DMS79 treated with DMSO at 0.1 percent for 48 hours (cell line): ENCODE data around the gene FLNB.

Source experiments
- DNase-seq: peaks from one replicate; lab custom pipeline; 2025; lab: John Stamatoyannopoulos, UW

The FLNB gene, protein sequence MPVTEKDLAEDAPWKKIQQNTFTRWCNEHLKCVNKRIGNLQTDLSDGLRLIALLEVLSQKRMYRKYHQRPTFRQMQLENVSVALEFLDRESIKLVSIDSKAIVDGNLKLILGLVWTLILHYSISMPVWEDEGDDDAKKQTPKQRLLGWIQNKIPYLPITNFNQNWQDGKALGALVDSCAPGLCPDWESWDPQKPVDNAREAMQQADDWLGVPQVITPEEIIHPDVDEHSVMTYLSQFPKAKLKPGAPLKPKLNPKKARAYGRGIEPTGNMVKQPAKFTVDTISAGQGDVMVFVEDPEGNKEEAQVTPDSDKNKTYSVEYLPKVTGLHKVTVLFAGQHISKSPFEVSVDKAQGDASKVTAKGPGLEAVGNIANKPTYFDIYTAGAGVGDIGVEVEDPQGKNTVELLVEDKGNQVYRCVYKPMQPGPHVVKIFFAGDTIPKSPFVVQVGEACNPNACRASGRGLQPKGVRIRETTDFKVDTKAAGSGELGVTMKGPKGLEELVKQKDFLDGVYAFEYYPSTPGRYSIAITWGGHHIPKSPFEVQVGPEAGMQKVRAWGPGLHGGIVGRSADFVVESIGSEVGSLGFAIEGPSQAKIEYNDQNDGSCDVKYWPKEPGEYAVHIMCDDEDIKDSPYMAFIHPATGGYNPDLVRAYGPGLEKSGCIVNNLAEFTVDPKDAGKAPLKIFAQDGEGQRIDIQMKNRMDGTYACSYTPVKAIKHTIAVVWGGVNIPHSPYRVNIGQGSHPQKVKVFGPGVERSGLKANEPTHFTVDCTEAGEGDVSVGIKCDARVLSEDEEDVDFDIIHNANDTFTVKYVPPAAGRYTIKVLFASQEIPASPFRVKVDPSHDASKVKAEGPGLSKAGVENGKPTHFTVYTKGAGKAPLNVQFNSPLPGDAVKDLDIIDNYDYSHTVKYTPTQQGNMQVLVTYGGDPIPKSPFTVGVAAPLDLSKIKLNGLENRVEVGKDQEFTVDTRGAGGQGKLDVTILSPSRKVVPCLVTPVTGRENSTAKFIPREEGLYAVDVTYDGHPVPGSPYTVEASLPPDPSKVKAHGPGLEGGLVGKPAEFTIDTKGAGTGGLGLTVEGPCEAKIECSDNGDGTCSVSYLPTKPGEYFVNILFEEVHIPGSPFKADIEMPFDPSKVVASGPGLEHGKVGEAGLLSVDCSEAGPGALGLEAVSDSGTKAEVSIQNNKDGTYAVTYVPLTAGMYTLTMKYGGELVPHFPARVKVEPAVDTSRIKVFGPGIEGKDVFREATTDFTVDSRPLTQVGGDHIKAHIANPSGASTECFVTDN (N-terminal part only)

DNA sequence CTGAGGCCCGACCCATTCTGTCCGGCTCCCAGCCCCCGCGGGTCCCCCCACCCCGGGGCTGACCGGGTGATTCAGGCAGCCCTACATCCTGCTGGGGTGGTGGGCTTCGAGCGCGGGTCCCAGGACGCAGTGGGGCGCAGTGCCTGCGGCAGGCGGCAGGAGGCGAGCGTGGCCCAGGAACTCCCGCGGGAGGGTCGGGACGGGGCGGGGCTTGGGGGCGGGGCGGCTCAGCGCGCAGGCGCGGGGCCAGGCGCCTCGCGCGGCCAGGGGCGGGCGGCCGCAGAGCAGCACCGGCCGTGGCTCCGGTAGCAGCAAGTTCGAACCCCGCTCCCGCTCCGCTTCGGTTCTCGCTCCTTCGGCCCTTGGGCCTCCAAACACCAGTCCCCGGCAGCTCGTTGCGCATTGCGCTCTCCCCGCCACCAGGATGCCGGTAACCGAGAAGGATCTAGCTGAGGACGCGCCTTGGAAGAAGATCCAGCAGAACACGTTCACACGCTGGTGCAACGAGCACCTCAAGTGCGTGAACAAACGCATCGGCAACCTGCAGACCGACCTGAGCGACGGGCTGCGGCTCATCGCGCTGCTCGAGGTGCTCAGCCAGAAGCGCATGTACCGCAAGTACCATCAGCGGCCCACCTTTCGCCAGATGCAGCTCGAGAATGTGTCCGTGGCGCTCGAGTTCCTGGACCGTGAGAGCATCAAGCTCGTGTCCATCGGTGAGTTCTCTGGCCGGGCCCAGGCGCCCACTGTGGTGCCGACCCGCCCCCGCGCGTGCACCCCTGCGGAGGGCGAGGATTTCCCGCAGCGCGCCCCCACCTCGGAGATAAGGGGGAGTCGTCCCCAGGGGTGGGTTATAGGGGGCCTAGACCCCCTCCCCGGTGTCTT lies at the start of gene FLNB:
FLNB (plus strand) TSS at position 282 of the 885 bp plus-strand sequence; CDS start at position 425, 143 bp downstream.
- DNase-seq, result no peak

DNA sequence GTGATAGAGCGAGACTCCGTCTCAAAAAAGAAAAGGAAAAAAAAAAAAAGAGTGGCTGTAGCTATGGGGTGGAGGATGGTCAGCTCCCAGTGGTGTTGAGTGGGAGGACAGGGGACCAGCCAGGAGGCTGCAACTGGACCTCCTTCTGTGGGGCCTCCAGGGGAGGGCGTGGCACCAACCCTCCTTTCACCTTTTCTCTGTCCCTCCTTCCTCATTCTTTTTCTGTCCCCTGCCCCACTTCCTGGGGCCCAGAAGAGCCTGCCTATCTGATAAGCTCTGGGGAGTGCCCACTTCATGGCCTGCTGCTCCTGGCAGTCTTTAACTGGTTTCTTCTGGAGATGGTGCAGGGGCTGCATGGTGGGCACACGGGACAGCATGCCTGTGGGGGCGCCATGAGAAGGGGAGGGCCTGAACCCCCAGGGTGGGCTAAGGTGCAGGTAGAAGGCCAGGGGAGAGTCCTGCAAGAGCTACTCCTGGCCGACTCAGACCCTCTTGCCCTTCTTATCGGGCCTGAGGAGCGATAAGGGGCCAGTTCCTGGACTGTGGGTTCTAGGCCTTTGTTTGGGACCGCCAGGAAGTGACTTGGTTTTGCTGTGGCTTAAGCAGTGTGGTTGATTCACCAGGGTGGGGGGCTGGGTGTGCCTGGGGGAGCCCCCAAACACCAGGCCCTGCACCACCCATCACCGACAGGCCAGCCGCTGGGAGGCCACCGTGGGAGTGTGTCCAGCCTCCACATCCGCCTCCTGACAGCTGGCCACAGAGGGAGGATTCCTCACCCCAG lies 49.4 kb upstream of the FLNB start:
- no peak for DNase-seq

DNA sequence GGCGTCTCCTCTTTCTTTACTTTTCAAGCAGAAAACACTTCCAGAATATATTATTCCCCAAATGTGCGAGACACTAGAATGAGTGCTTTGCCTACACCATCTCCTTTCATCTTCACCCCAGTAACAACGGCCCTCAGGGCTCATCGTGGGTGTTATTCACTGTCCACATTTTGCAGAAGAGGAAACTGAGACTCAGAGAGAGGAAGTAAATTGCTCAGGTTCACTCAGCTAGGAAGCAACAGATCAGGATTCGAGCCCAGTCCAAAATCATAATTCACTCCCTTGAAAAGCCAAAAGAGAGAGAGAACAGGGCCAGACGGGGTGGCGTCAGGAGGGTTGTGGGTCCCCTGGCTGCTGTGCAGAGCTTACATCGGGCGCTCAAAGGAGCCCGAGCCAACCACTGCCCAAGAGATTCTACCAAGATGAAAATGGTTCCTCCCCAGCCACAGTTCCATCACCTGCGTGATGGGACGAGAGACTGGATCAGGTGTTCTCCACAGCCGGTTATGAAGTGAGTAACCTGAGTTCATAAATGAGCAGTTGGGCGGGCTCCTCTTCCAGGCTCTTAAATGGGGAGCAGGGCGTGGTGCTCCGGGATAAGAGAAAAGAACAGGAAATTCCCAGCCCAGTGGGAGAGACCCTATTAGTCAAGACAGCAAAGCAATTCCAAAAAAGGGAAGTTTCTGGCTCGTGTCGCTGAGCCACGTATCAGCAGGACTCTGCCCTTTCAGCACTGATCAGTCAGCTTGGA lies 48.6 kb upstream of the FLNB start:
- DNase-seq, result no peak

DNA sequence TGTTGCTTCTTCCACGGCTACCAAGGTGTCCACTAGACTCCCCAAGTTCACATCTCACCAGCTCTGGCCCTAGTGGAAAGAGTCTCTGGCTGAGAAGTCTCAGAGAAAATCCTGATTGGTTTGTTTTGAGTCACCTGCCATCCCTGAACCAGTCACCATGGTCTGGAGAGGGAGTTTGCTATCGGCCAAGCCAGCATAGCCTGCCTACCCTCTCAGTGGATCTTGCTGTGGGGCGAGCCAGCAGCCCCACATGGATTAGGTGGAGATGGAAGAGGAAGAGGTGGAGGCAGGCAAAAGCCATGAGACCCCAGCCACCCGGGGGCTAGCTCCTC lies 48.1 kb upstream of the FLNB start:
- no peak for DNase-seq

DNA sequence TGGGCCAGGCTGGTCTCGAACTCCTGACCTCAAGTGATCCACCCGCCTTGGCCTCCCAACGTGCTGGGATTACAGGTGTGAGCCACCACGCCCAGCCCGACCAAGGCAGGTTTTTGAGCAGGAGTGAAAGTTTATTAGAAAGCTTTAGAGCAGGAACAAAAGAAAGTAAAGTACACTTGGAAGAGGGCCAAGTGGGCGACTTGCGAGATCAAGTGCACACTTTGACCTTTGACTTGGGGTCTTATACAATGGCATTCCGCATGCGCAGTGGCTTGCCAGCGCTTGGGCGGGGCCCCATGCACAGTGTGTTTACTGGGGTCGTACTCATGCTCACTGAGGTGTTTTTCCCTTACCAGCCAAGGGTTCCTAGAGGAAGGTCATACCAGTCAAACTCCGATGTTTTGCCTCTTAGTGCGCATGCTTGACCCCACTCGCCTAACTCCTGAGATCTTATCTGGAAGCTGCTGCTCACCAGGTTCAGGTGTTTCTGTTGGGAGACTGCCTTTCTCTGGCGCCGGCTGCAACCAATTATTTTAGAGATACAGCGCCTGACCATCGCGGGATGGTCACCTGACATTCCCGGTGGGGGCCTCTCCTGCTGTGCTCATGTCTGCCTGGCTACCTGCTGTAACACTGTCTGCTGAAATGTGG lies 46.9 kb upstream of the FLNB start:
- DNase-seq, result no peak

DNA sequence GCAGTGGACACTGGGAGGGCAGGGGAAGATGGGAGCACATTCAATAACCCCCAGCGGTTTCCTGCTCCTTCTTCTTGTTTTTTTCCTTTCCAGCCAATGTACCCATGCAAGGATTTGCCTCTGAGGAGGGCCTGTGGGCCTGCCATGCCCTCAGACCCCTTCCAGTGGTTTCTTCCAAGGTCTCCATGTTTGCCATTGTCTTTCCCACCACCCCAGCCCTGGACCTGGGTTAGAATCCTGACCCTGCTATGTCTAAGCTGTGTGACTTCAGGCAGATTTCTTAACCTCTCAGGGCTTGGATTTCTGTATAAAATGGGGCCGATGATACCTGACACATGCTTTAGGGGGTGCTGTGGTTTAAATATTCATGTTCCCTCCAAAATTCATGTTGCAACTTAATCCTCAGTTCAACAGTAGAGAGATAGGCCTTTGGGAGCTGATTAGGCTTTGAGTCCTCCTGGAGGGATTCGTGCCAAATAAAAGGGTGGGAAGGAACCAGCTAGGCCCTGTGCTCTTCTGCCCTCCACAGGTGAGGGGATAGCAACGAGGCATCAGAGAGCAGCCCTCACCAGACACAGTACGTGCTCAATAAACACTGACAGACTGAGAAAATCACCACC lies 46.3 kb upstream of the FLNB start:
- DNase-seq, result no peak

DNA sequence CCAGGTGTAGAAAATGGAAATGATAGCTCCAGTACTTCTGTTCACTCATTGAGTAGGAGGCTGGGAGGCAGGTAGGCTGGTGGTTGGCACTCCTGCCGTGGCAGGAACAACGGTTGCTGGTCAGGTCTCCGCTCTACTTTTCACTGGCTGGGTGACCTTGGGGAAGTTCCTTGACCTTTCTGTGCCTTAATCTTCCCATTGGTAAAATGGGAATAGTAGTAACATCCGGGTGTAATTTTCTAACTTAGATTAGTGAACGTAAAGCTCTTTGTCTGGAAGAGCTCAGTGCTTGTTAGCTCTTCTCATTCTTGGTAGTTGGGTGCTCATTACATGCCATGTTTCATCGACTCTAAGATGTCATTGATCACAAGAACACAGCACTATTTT lies 45.8 kb upstream of the FLNB start:
- no peak for DNase-seq

DNA sequence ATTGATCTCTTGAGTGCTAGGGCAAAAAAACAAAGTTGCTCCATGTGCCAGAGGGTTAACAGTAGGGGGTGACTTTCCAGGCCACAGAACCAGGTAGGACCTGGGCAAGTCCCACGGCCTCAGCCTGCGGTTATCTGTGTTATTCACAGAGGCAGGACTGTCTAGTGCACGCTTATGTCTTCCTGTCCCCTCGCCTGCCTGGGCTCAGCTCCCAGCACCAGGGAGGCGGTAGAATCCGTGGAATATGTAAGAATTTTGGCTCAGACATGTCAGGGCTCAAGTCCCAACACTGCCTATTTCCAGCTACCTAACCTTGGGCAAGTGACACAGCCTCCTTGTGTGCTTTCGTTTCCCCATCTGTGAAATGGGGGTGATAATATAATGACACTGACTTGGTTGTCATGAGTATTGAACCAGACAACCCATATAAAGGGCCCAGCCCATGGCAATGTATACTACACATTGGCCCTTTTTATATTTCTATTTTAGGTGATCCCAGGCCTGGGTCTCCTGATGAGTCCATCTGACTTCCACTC lies 44.3 kb upstream of the FLNB start:
- no peak for DNase-seq

DNA sequence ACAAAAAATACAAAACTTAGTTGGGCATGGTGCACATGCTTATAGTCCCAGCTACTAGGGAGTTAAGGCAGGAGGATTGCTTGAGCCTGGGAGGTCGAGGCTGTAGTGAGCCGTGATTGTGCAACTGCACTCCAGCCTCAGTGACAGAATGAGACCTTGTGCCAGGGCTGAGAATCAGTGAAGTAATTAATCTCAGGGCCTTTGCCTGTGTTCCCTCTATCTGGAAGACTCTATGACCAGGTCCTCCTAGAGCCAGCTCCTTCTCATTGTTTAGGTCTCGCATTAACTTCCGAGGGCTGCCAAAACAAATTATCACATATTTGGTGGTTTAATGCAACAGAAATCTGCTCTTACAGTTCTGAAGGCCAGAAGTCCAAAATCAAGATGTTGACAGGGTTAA lies 41.4 kb upstream of the FLNB start:
- no peak for DNase-seq

DNA sequence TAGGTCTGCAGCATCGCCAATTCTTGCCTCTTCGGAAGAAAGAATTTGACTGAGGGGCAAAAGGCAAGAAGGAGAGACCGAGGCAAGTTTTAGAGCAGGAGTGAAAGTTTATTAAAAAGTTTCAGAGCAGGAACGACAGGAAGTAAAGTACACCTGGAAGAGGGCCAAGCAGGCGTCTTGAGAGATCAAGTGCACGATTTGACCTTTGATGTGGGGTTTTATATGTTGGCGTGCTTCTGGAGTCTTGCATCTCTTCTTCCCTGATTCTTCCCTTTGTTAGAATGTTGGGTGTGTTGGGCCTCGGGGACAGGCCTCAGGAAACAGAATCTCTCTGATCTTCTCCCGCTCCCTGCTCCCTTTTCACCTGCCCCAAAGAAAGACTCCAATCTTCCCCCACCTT lies 40.6 kb upstream of the FLNB start:
- no peak for DNase-seq

DNA sequence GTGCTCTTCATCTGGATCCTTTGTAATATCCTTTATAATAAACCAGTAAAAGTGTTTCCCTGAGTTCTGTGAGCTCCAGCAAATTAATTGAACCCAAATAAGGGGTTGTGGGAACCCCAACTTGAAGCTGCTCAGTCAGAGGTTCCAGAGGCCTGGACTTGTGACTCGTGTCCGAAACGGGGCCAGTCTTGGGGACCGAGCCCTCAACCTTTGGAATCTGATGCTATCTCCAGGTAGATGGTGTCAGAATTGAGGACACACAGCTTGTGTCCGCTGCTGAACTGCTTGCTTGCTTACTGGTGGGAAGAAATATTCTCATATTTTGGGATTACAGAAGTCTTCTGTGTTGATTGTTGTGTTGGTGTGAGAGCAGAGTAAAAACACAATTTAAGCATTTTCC lies 39.7 kb upstream of the FLNB start:
- no peak for DNase-seq

DNA sequence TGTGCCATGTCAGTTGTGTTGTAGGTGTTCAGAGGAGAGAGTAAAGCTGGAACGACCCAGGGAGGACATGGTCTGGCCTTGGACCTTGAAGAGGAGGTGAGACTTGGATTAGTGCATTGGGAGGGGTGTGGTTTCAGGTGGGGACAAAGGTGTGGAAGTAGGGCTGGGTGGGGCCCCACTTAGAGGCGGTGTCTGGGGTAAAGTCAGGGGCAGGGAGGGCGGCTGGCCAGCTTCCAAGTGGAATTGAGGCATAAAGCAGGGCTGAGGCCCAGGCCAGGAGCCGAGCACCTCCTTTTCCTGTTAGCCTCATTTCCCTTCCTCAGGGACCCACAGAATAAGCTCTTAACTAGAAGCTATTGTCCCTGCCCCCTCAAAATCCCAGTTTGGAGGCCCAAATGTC lies 36.2 kb upstream of the FLNB start:
- DNase-seq, result no peak

DNA sequence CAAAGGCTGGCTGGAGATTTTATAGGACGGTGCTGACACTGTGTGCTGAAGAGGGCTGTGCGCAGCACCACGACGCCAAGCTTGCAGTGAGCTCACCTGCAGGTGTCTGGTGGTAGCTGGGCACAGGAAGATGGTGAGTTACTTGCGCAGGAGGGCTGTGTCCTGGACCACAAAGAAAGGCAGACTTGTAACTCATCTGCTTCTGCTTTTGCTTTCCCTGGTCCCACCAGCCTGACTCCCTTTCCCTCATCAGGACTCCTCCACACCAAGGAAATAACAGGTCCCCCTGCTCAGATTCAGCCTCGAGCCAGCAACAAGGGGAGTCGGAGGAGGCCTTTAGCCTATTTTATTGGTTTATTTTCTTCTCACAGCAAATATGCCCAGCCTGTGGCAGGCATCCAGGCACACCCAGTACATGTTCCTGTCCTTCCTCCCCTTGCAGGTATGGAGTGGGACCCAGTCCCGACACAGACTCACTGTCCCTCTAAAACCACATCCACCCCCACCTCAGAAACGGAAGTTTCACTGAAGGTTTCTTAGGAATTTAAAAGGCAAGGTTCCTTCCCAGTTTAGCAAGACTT lies 35.6 kb upstream of the FLNB start:
- DNase-seq, result no peak

DNA sequence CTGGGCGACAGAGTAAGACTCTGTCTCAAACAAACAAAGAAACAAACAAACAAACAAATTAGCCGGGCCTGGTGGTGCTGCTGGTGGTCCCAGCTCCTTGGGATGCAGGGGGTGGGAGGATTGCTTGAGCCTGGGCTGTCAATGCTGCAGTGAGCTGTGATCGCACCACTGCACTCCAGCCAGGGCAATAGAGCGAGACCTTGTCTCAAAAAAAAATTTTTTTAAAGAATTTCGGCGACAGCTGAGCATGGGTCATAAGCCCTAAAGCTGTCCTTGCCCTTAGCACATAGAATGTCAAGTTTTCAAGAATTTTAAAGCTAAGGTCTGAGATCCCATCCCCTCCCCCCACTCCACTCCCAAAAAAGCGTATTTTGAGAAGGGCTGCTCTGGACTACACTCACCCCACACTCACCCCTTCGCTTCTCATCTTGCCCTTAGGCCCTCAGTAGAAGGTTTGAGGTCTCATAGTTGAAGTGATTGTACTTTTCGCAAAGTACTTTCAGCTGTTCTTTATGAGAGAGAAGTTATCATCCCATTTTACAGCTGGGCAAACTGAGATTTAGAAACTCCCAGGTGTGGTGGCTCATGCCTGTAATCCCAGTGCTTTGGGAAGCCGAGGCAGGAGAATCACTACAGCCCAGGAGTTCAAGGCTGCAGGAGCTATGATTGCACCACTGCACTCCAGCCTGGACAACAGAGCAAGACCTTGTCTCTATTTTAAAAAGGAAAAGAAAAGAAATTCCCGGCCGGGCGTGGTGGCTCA lies 34.3 kb upstream of the FLNB start:
- no peak for DNase-seq

DNA sequence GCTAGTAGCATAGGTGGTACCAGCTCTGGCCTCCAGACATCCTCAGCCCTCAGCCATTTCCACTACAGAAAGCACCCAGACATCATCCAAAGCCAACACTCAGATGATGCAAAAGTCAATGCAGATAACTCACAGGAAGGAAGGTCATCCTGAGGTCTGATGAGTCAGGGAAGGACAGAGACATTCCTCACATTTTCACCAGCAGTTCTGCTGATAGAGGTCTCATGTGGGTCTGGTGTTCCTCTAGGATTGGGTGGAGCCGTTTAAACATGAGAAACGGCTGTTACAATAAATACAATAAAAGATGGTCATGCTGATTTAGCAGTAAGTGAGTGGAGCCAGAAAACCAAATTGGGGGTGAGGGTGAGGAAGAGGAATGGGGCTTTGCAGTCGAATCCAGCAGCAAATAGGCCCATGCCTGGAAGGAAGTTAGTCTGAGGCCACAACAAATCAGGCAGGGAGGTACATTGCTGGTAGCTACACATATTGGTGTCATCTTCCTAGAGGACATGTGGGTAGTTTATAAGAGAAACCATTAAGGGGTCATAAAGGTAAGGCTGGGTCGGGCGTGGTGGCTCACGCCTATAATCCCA lies 33.3 kb upstream of the FLNB start:
- no peak for DNase-seq

DNA sequence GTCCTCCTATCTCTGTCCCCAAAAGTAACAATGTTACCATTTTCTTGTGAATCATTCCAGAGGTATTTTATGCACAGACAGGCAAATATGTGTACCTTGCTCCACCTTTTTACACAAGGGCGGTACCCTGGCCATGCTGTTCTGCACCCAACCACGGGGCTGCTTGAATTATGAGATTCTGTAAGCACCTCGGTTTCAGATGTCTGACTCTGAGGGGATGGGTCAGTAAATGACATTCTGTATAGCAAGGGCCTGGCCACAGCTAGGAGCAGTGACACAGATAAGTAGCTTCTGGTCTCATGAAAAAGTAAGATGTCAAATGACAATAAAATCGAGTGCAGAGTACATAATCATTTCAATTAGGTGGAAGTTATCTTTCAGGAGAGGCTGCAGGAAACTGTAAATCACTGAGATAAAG lies 30.4 kb upstream of the FLNB start:
- DNase-seq, result no peak

DNA sequence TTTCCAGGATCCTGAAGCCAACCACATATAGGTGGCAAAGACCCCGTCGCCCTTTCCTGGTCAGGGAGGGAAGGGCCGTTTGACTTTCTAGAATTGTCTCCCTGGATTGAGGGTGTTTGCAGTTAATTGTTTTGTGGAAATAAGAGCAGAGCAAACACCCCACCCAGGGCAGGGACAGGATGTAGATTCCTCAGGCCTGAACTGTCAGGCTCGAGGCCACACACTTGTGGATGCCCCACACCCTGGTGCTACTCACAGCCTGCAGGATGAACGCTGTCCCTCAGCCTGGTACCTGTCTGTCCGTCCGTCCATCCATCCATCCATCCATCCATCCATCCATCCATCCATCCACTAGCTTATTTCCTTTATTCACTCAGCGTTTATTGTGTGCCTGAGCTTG lies 29.9 kb upstream of the FLNB start:
- no peak for DNase-seq
